ENCODE data around the gene MICAL3.
A peak's percentile ranks its signal among the peaks of the same experiment; 100 is the strongest.

The MICAL3 gene

DNA sequence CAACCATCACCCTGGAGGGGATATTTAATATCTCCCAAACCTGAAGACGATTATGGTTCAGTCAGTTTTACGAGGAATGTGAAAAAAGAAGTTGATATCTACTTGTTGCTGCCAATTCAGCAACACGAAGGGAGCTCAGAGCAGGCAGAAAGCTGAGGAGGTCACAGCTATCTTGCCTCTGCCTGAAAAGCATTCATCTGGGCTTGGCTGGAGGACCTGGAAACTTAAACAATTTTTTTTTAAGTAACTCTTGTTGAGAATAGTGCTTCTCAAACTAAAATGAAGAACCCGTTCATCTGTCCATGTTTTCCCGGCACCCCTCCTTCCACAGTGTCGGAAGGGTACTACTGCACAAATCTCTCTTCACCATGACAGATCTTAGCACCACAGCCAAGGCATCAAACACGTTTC, 98.9 kb downstream of the MICAL3 start:
- H2BK15ac ChIP-seq (replicated peaks; ENCODE audit: low read depth): no peak overlapping the region
- H3K4me2 ChIP-seq (ENCODE audit: low read length): no peak overlapping the region
- H2BK120ac ChIP-seq (ENCODE audit: low read depth, low read length): no peak overlapping the region
- H3K9ac ChIP-seq (ENCODE audit: low read length): no peak overlapping the region
- peaks cover 11% of the 10 kb centered on the region for H3K79me2 ChIP-seq (ENCODE audit: control insufficient read depth, insufficient read depth, low read length)
- no peak overlapping the region for H3K4me3 ChIP-seq (ENCODE audit: low read length)
- H2BK5ac ChIP-seq (ENCODE audit: low read length): no peak overlapping the region
- H4K8ac ChIP-seq (ENCODE audit: low read depth, low read length): no peak overlapping the region
- H3K23ac ChIP-seq (ENCODE audit: low read length): no peak overlapping the region
- no peak for DNase-seq
- no peaks in the 10 kb centered on the region for H3K27me3 ChIP-seq (ENCODE audit: insufficient read depth, low read length, poor library complexity)
- peaks cover 25% of the 10 kb centered on the region for H3K79me1 ChIP-seq (ENCODE audit: low read length)
- no peak overlapping the region for H3K18ac ChIP-seq (ENCODE audit: low read length)
- no CpG with 5 or more reads among the region's 7 CpGs for WGBS (ENCODE audit: extremely low coverage, insufficient coverage, low lambda C conversion rate)
- no peak overlapping the region for H4K5ac ChIP-seq (ENCODE audit: low read length)
- no peaks in the 10 kb centered on the region for H3K36me3 ChIP-seq (ENCODE audit: control insufficient read depth, insufficient read depth, low read length)
- H3K27ac ChIP-seq (ENCODE audit: low read depth, low read length): no peak overlapping the region
- no peak overlapping the region for H2AK5ac ChIP-seq (ENCODE audit: low read length)
- H3K4me1 ChIP-seq (ENCODE audit: control insufficient read depth, low read depth, low read length): peaks cover 15% of the 10 kb centered on the region
- no peak overlapping the region for H3K4ac ChIP-seq (ENCODE audit: low read depth, low read length)
- H3K56ac ChIP-seq (ENCODE audit: low read length): no peak overlapping the region

DNA sequence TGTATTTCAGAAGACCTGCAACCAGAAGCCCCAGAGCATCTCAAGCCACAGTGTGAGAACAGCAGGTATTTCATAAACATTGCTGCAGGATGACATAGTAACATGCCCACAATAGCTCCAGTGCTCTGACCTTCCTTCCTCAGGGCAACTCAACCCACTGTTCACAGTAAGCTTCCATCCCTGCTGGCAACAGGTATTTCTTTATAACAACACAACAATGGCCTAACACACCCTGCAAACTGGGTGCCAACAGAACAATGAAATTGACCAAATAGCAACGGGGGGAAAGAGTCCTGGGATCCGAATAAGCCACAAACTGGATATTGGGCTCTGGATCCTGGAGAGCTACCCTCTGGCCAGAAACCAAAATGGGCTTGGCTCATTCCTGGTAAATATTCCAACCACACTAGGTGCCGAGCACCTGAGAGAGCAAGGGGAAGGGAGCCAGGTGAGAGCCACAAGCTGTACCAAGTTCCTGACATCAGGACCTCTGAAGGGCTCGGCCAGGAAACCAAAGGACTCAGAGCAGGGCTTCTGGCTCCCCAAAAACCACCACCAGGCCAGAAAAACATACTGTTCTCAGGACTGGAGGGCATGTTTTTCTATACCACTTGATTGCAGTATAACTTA, 99.5 kb downstream of the MICAL3 start:
- no peak overlapping the region for H3K9ac ChIP-seq (ENCODE audit: low read length)
- no peak overlapping the region for H3K27ac ChIP-seq (ENCODE audit: low read depth, low read length)
- WGBS (ENCODE audit: extremely low coverage, insufficient coverage, low lambda C conversion rate): no CpG with 5 or more reads among the region's 4 CpGs

GRCh38 chr22:17924076-17924475, 100.3 kb downstream of the MICAL3 start:
- no peak overlapping the region for H2AK5ac ChIP-seq (ENCODE audit: low read length)

More for the DNA sequence above, 99.5 kb downstream of the MICAL3 start:
- no peaks in the 10 kb centered on the region for H3K36me3 ChIP-seq (ENCODE audit: control insufficient read depth, insufficient read depth, low read length)
- no peak overlapping the region for H2BK15ac ChIP-seq (replicated peaks; ENCODE audit: low read depth)
- peak overlapping the region; percentile 34 for H4K5ac ChIP-seq (ENCODE audit: low read length)
- H2BK5ac ChIP-seq (ENCODE audit: low read length): no peak overlapping the region
- peaks cover 18% of the 10 kb centered on the region for H3K4me1 ChIP-seq (ENCODE audit: control insufficient read depth, low read depth, low read length)
- peak; percentile 34 for DNase-seq
- no peak overlapping the region for H3K4me2 ChIP-seq (ENCODE audit: low read length)
- no peak overlapping the region for H3K4ac ChIP-seq (ENCODE audit: low read depth, low read length)
- no peak overlapping the region for H3K23ac ChIP-seq (ENCODE audit: low read length)
- no peaks in the 10 kb centered on the region for H3K27me3 ChIP-seq (ENCODE audit: insufficient read depth, low read length, poor library complexity)
- no peak overlapping the region for H2BK120ac ChIP-seq (ENCODE audit: low read depth, low read length)
- H3K79me1 ChIP-seq (ENCODE audit: low read length): peaks cover 20% of the 10 kb centered on the region
- no peak overlapping the region for H3K56ac ChIP-seq (ENCODE audit: low read length)
- peaks cover 9% of the 10 kb centered on the region for H3K79me2 ChIP-seq (ENCODE audit: control insufficient read depth, insufficient read depth, low read length)
- H2AK5ac ChIP-seq (ENCODE audit: low read length): no peak overlapping the region
- H3K4me3 ChIP-seq (ENCODE audit: low read length): no peak overlapping the region
- no peak overlapping the region for H4K8ac ChIP-seq (ENCODE audit: low read depth, low read length)
- H3K18ac ChIP-seq (ENCODE audit: low read length): no peak overlapping the region

DNA sequence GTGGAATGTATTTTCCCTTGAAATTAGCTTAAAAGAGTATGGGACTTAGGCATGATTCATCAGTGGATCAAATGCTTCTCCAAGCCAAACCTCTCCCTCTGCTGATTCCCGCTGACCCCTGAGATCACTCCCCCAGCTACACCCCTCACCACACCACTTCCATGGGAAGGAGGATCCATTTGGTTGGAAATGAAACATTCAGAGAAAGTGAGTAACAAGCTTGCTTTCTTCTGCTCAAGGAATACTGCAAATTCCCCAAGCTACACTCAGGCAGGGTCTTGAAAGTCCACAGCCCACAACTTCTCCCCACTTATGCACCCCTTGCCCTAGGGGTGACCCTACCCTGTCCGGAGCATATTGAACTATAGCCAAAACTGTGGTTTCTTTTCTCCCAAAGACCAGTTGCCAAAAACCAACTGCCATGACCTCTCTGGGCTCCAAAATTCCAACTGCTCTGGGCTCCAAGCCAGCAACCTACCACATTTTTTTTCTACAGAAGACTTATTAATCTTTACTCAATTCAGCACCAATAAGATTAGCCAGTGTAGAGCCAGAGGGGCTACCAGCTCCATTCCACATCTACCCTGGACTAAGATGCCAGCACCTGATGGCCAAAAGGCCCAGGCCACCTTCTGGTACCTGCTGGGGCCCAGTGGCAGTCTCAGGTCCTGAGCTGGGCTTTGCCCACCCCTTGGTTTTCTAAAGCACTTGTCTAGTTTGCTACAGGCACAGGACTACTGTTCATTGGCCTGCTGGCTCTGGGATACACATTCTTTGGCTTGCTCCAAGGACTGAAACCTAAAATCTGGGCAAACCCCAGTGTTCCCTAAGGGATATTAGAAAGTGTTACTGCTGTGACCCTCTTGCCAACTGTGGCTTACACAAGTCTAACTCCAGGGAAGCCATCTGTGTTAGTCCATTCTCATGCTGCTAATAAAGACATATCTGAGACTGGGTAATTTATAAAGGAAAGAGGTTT, 101.1 kb downstream of the MICAL3 start:
- Histone ChIP-seq H3K79me1 (ENCODE audit: low read length) (peaks cover 23% of the 10 kb centered on the region), H4K5ac (ENCODE audit: low read length) (no peak overlapping the region), H2AK5ac (ENCODE audit: low read length) (no peak overlapping the region), H3K27ac (ENCODE audit: low read depth, low read length) (no peak overlapping the region), H3K4me2 (ENCODE audit: low read length) (no peak overlapping the region), H3K4ac (ENCODE audit: low read depth, low read length) (no peak overlapping the region), H3K4me3 (ENCODE audit: low read length) (no peak overlapping the region), H3K79me2 (ENCODE audit: control insufficient read depth, insufficient read depth, low read length) (peaks cover 11% of the 10 kb centered on the region), H2BK120ac (ENCODE audit: low read depth, low read length) (no peak overlapping the region), H4K8ac (ENCODE audit: low read depth, low read length) (no peak overlapping the region), H3K4me1 (ENCODE audit: control insufficient read depth, low read depth, low read length) (peaks cover 23% of the 10 kb centered on the region), H3K18ac (ENCODE audit: low read length) (no peak overlapping the region), H2BK5ac (ENCODE audit: low read length) (no peak overlapping the region), H3K36me3 (ENCODE audit: control insufficient read depth, insufficient read depth, low read length) (no peaks in the 10 kb centered on the region), H3K56ac (ENCODE audit: low read length) (no peak overlapping the region), H3K23ac (ENCODE audit: low read length) (no peak overlapping the region), H3K27me3 (ENCODE audit: insufficient read depth, low read length, poor library complexity) (no peaks in the 10 kb centered on the region), H2BK15ac (replicated peaks; ENCODE audit: low read depth) (no peak overlapping the region), H3K9ac (ENCODE audit: low read length) (no peak overlapping the region)
- no peak for DNase-seq
- no CpG with 5 or more reads among the region's 2 CpGs for WGBS (ENCODE audit: extremely low coverage, insufficient coverage, low lambda C conversion rate)

More at GRCh38 chr22:17924076-17924475, 100.3 kb downstream of the MICAL3 start:
- no peak overlapping the region for H3K23ac ChIP-seq (ENCODE audit: low read length)
- no peak overlapping the region for H3K9ac ChIP-seq (ENCODE audit: low read length)
- no peak overlapping the region for H3K27ac ChIP-seq (ENCODE audit: low read depth, low read length)
- H2BK15ac ChIP-seq (replicated peaks; ENCODE audit: low read depth): no peak overlapping the region
- peaks cover 21% of the 10 kb centered on the region for H3K79me1 ChIP-seq (ENCODE audit: low read length)
- H4K8ac ChIP-seq (ENCODE audit: low read depth, low read length): no peak overlapping the region
- no peak overlapping the region for H2BK5ac ChIP-seq (ENCODE audit: low read length)
- no peaks in the 10 kb centered on the region for H3K27me3 ChIP-seq (ENCODE audit: insufficient read depth, low read length, poor library complexity)
- no peak overlapping the region for H3K4ac ChIP-seq (ENCODE audit: low read depth, low read length)
- H3K79me2 ChIP-seq (ENCODE audit: control insufficient read depth, insufficient read depth, low read length): peaks cover 9% of the 10 kb centered on the region
- DNase-seq: no peak
- peaks cover 23% of the 10 kb centered on the region for H3K4me1 ChIP-seq (ENCODE audit: control insufficient read depth, low read depth, low read length)
- no CpG with 5 or more reads among the region's 7 CpGs for WGBS (ENCODE audit: extremely low coverage, insufficient coverage, low lambda C conversion rate)
- no peak overlapping the region for H3K56ac ChIP-seq (ENCODE audit: low read length)
- H3K18ac ChIP-seq (ENCODE audit: low read length): no peak overlapping the region
- no peaks in the 10 kb centered on the region for H3K36me3 ChIP-seq (ENCODE audit: control insufficient read depth, insufficient read depth, low read length)
- no peak overlapping the region for H3K4me3 ChIP-seq (ENCODE audit: low read length)
- no peak overlapping the region for H2BK120ac ChIP-seq (ENCODE audit: low read depth, low read length)
- no peak overlapping the region for H3K4me2 ChIP-seq (ENCODE audit: low read length)
- no peak overlapping the region for H4K5ac ChIP-seq (ENCODE audit: low read length)

GRCh38 chr22:17921871-17922821, 102.2 kb downstream of the MICAL3 start:
- peak; percentile 95 for DNase-seq
- H3K36me3 ChIP-seq (ENCODE audit: control insufficient read depth, insufficient read depth, low read length): no peaks in the 10 kb centered on the region
- peaks cover 16% of the 10 kb centered on the region for H3K79me2 ChIP-seq (ENCODE audit: control insufficient read depth, insufficient read depth, low read length)
- H3K79me1 ChIP-seq (ENCODE audit: low read length): peaks cover 24% of the 10 kb centered on the region
- no peak overlapping the region for H4K5ac ChIP-seq (ENCODE audit: low read length)
- no peak overlapping the region for H3K18ac ChIP-seq (ENCODE audit: low read length)
- H4K8ac ChIP-seq (ENCODE audit: low read depth, low read length): no peak overlapping the region
- H2BK15ac ChIP-seq (replicated peaks; ENCODE audit: low read depth): no peak overlapping the region
- no peak overlapping the region for H2BK120ac ChIP-seq (ENCODE audit: low read depth, low read length)
- WGBS (ENCODE audit: extremely low coverage, insufficient coverage, low lambda C conversion rate): no CpG with 5 or more reads among the region's 14 CpGs
- no peak overlapping the region for H3K4me2 ChIP-seq (ENCODE audit: low read length)
- H3K56ac ChIP-seq (ENCODE audit: low read length): peak overlapping the region; percentile 71
- H2BK5ac ChIP-seq (ENCODE audit: low read length): no peak overlapping the region
- H3K27ac ChIP-seq (ENCODE audit: low read depth, low read length): peak overlapping the region; percentile 77
- peak overlapping the region; percentile 6 for H3K9ac ChIP-seq (ENCODE audit: low read length)
- H3K23ac ChIP-seq (ENCODE audit: low read length): no peak overlapping the region
- H3K4me3 ChIP-seq (ENCODE audit: low read length): no peak overlapping the region
- no peaks in the 10 kb centered on the region for H3K27me3 ChIP-seq (ENCODE audit: insufficient read depth, low read length, poor library complexity)
- peaks cover 23% of the 10 kb centered on the region for H3K4me1 ChIP-seq (ENCODE audit: control insufficient read depth, low read depth, low read length)
- H3K4ac ChIP-seq (ENCODE audit: low read depth, low read length): no peak overlapping the region
- H2AK5ac ChIP-seq (ENCODE audit: low read length): no peak overlapping the region

Measured in mesendoderm (in vitro differentiated cells).